Neuron (in vitro differentiated cells): ENCODE data around the gene SARDH.

Experiments used
- H2AFZ ChIP-seq: one replicate; pipeline ENCODE4 v1.6.1; 2013; ENCODE audit warnings: low read depth, mild to moderate bottlenecking, inconsistent platforms, low read length, moderate library complexity
- H3K27me3 ChIP-seq: one replicate; pipeline ENCODE4 v1.6.1; 2013; ENCODE audit warnings: low read length; ENCODE audit not compliant: insufficient read depth
- H3K36me3 ChIP-seq: one replicate; pipeline ENCODE4 v1.6.1; 2013; ENCODE audit warnings: low read length; ENCODE audit not compliant: insufficient read depth
- H3K4me1 ChIP-seq: one replicate; pipeline ENCODE4 v1.6.1; 2013; ENCODE audit warnings: low read length; ENCODE audit not compliant: insufficient read depth
- H3K4me3 ChIP-seq: 2 replicates; pipeline ENCODE4 v1.5.1; 2013; ENCODE audit warnings: mild to moderate bottlenecking, low read length, moderate library complexity
- H3K9me3 ChIP-seq: one replicate; pipeline ENCODE4 v1.6.1; 2013; ENCODE audit warnings: low read length

Gene SARDH

GRCh38 chr9:133699546-133699945 lies 38.6 kb downstream of the SARDH start:
- Histone ChIP-seq H3K27me3 (no peaks in the 10 kb centered on the region), H3K4me3 (no peak overlapping the region), H3K36me3 (no peaks in the 10 kb centered on the region), H2AFZ (no peak overlapping the region), H3K4me1 (no peaks in the 10 kb centered on the region), H3K9me3 (no peaks in the 10 kb centered on the region)

- no peak overlapping the region for H3K4me3 ChIP-seq
- no peaks in the 10 kb centered on the region for H3K27me3 ChIP-seq
- H3K4me1 ChIP-seq = peaks cover 10% of the 10 kb centered on the region
- no peaks in the 10 kb centered on the region for H3K36me3 ChIP-seq
- no peaks in the 10 kb centered on the region for H3K9me3 ChIP-seq
- no peak overlapping the region for H2AFZ ChIP-seq
Observed at GRCh38 chr9:133696071-133696472, 42.1 kb downstream of the SARDH start.

GRCh38 chr9:133694686-133695085 lies 43.5 kb downstream of the SARDH start:
- Histone ChIP-seq H3K36me3 (no peaks in the 10 kb centered on the region), H3K4me3 (no peak overlapping the region), H2AFZ (no peak overlapping the region), H3K27me3 (no peaks in the 10 kb centered on the region), H3K4me1 (peaks cover 16% of the 10 kb centered on the region), H3K9me3 (no peaks in the 10 kb centered on the region)

- Histone ChIP-seq H3K9me3 (no peaks in the 10 kb centered on the region), H3K4me3 (no peak overlapping the region), H3K4me1 (peaks cover 16% of the 10 kb centered on the region), H3K27me3 (no peaks in the 10 kb centered on the region), H2AFZ (no peak overlapping the region), H3K36me3 (no peaks in the 10 kb centered on the region)
Observed at GRCh38 chr9:133693703-133694529, 44.2 kb downstream of the SARDH start.

- Histone ChIP-seq H3K9me3 (no peaks in the 10 kb centered on the region), H3K27me3 (no peaks in the 10 kb centered on the region), H3K36me3 (no peaks in the 10 kb centered on the region), H3K4me1 (peaks cover 16% of the 10 kb centered on the region), H2AFZ (no peak overlapping the region), H3K4me3 (no peak overlapping the region)
Observed at GRCh38 chr9:133693116-133693515, 45.0 kb downstream of the SARDH start.

- Histone ChIP-seq H3K36me3 (no peaks in the 10 kb centered on the region), H2AFZ (no peak overlapping the region), H3K4me1 (peaks cover 16% of the 10 kb centered on the region), H3K4me3 (no peak overlapping the region), H3K9me3 (no peaks in the 10 kb centered on the region), H3K27me3 (no peaks in the 10 kb centered on the region)
Observed at GRCh38 chr9:133692364-133692985, 45.7 kb downstream of the SARDH start.

- Histone ChIP-seq H2AFZ (no peak overlapping the region), H3K27me3 (no peaks in the 10 kb centered on the region), H3K36me3 (no peaks in the 10 kb centered on the region), H3K4me1 (peaks cover 16% of the 10 kb centered on the region), H3K9me3 (no peaks in the 10 kb centered on the region), H3K4me3 (no peak overlapping the region)
Observed at GRCh38 chr9:133691626-133692363, 46.4 kb downstream of the SARDH start.

GRCh38 chr9:133691191-133691590 lies 47.0 kb downstream of the SARDH start:
- no peaks in the 10 kb centered on the region for H3K9me3 ChIP-seq
- H3K27me3 ChIP-seq = no peaks in the 10 kb centered on the region
- no peak overlapping the region for H3K4me3 ChIP-seq
- H2AFZ ChIP-seq = no peak overlapping the region
- no peaks in the 10 kb centered on the region for H3K36me3 ChIP-seq
- peaks cover 16% of the 10 kb centered on the region for H3K4me1 ChIP-seq

- H3K4me3 ChIP-seq = no peak overlapping the region
- H3K27me3 ChIP-seq = no peaks in the 10 kb centered on the region
- no peaks in the 10 kb centered on the region for H3K9me3 ChIP-seq
- H2AFZ ChIP-seq = no peak overlapping the region
- H3K36me3 ChIP-seq = no peaks in the 10 kb centered on the region
- peaks cover 16% of the 10 kb centered on the region for H3K4me1 ChIP-seq
Observed at GRCh38 chr9:133690081-133690561, 48.0 kb downstream of the SARDH start.

GRCh38 chr9:133689151-133689763 lies 48.9 kb downstream of the SARDH start:
- Histone ChIP-seq H3K4me3 (no peak overlapping the region), H3K9me3 (no peaks in the 10 kb centered on the region), H3K36me3 (no peaks in the 10 kb centered on the region), H3K27me3 (no peaks in the 10 kb centered on the region), H3K4me1 (peaks cover 16% of the 10 kb centered on the region), H2AFZ (no peak overlapping the region)

- Histone ChIP-seq H3K4me3 (no peak overlapping the region), H3K4me1 (peaks cover 16% of the 10 kb centered on the region), H3K27me3 (no peaks in the 10 kb centered on the region), H2AFZ (no peak overlapping the region), H3K9me3 (no peaks in the 10 kb centered on the region), H3K36me3 (no peaks in the 10 kb centered on the region)
Observed at GRCh38 chr9:133687856-133688761, 50.0 kb downstream of the SARDH start.
